Neural progenitor cell (in vitro differentiated cells): ENCODE results near the gene ATL3. TPM values are rescaled to one million over a fixed set of nuclear protein-coding genes. Genes with fewer than 3 reads are reported as not detected.

Source experiments
- DNase-seq: peaks from one replicate; pipeline ENCODE4 v3.0.0-alpha.2; 2016; ENCODE audit warnings: low spot score
- H2AFZ ChIP-seq: fragments of 200-600 bp; sonication (generic); replicated peaks from 2 replicates; pipeline ENCODE4 v1.6.1; 2016; ENCODE audit warnings: antibody characterized with exemption
- H3F3A ChIP-seq: fragments of 200-600 bp; sonication (generic); 2 replicates; pipeline ENCODE4 v1.6.1; 2016; ENCODE audit warnings: antibody characterized with exemption, low read depth
- H3K27ac ChIP-seq: fragments of 200-600 bp; sonication (generic); 2 replicates; pipeline ENCODE4 v1.5.1; 2016; ENCODE audit warnings: mild to moderate bottlenecking
- H3K27me3 ChIP-seq: fragments of 200-600 bp; sonication (generic); 2 replicates; pipeline ENCODE4 v1.6.1; 2016; ENCODE audit warnings: mild to moderate bottlenecking, moderate library complexity
- H3K36me3 ChIP-seq: fragments of 200-600 bp; sonication (generic); 2 replicates; pipeline ENCODE4 v1.5.1; 2016
- H3K4me1 ChIP-seq: fragments of 200-600 bp; sonication (generic); 2 replicates; pipeline ENCODE4 v1.6.1; 2016; ENCODE audit warnings: mixed run types
- H3K4me2 ChIP-seq: fragments of 200-600 bp; sonication (generic); 2 replicates; pipeline ENCODE4 v1.6.1; 2016
- H3K4me3 ChIP-seq: fragments of 200-600 bp; sonication (generic); 2 replicates; pipeline ENCODE4 v1.5.1; 2016
- H3K79me2 ChIP-seq: fragments of 200-600 bp; sonication (generic); 2 replicates; pipeline ENCODE4 v1.6.1; 2016; ENCODE audit warnings: low read depth
- H3K9ac ChIP-seq: fragments of 200-600 bp; sonication (generic); 2 replicates; pipeline ENCODE4 v1.6.1; 2016
- H3K9me3 ChIP-seq: fragments of 200-600 bp; sonication (generic); 2 replicates; pipeline ENCODE4 v1.5.1; 2016; ENCODE audit warnings: low read depth
- H4K20me1 ChIP-seq: fragments of 200-600 bp; sonication (generic); 2 replicates; pipeline ENCODE4 v1.6.1; 2016; ENCODE audit warnings: low read depth
- H3K27ac Mint-ChIP-seq: 3 replicates; pipeline ENCODE4 v1.8.0; 2021; ENCODE audit warnings: mixed read lengths
- H3K27me3 Mint-ChIP-seq: 2 replicates; pipeline ENCODE4 v1.8.0; 2022; ENCODE audit warnings: low read depth, mild to moderate bottlenecking, inconsistent platforms, moderate library complexity, mixed read lengths; ENCODE audit not compliant: insufficient read depth
- H3K36me3 Mint-ChIP-seq: 3 replicates; pipeline ENCODE4 v1.8.0; 2021; ENCODE audit warnings: mixed read lengths
- H3K4me1 Mint-ChIP-seq: 3 replicates; pipeline ENCODE4 v1.8.0; 2021; ENCODE audit warnings: mixed read lengths
- H3K4me3 Mint-ChIP-seq: 3 replicates; pipeline ENCODE4 v1.8.0; 2021; ENCODE audit warnings: mild to moderate bottlenecking, moderate library complexity, mixed read lengths
- H3K9me3 Mint-ChIP-seq: 3 replicates; pipeline ENCODE4 v1.8.0; 2020; ENCODE audit warnings: mixed read lengths
- EZH2 ChIP-seq: fragments of 200-600 bp; sonication (generic); IDR thresholded peaks from 2 replicates; pipeline ENCODE4 v1.6.1; 2017; ENCODE audit warnings: antibody characterized with exemption, mild to moderate bottlenecking, moderate library complexity
- EZH2phosphoT487 ChIP-seq: fragments of 200-600 bp; sonication (generic); IDR thresholded peaks from 2 replicates; pipeline ENCODE4 v1.6.1; 2017; ENCODE audit warnings: antibody characterized with exemption
- total RNA-seq: library from RNA; depleted of rRNA; stranded (reverse); fragments of >200 nt; gene quantifications from 2 replicates; pipeline ENCODE4 v1.2.3, GENCODE V29; 2015; ENCODE audit warnings: low replicate concordance
- TF ChIP-seq, protein P1 (sequence below): fragments of 200-600 bp; sonication (generic); IDR thresholded peaks from 2 replicates; pipeline ENCODE4 v1.5.1; 2017; ENCODE audit warnings: antibody characterized with exemption, mild to moderate bottlenecking

ATL3 gene
- total RNA-seq, 1 donor from 2014 or later, result 19.5 TPM

DNA sequence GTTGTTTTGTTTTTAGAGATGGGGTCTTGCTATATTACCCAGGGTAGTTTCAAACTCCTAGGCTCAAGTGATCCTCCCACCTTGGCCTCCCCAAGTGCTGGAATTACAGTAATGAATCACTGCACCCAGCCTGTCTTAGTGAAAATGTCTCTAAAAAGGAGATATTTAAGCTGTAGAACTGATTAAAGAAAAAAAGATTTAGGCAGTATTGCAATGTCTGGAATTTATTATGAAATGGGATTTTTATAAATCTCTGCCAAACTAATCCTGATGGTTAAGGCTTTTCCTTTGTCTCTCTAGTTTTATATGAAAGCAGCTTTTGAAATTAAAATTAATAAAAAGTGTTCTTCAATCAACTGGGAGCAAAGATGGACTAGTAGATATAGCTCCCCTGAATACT, 59.0 kb downstream of the ATL3 start:
- Histone ChIP-seq H3K4me2 (no peak overlapping the region), H3K9ac (no peak overlapping the region), H3K4me3 (no peak overlapping the region), H3K27ac (no peak overlapping the region), H3F3A (peaks cover 35% of the 10 kb centered on the region), H3K9me3 (no peaks in the 10 kb centered on the region), H2AFZ (no peak overlapping the region), H3K4me1 (peaks cover 12% of the 10 kb centered on the region), H3K36me3 (no peaks in the 10 kb centered on the region), H3K79me2 (no peaks in the 10 kb centered on the region), H4K20me1 (no peaks in the 10 kb centered on the region), H3K27me3 (peaks cover 38% of the 10 kb centered on the region)
- no peak overlapping the region for H3K27ac Mint-ChIP-seq
- no peak overlapping the region for H3K4me3 Mint-ChIP-seq
- no peak for DNase-seq
- H3K4me1 Mint-ChIP-seq, result peaks cover 20% of the 10 kb centered on the region
- TF ChIP-seq, protein P1, sequence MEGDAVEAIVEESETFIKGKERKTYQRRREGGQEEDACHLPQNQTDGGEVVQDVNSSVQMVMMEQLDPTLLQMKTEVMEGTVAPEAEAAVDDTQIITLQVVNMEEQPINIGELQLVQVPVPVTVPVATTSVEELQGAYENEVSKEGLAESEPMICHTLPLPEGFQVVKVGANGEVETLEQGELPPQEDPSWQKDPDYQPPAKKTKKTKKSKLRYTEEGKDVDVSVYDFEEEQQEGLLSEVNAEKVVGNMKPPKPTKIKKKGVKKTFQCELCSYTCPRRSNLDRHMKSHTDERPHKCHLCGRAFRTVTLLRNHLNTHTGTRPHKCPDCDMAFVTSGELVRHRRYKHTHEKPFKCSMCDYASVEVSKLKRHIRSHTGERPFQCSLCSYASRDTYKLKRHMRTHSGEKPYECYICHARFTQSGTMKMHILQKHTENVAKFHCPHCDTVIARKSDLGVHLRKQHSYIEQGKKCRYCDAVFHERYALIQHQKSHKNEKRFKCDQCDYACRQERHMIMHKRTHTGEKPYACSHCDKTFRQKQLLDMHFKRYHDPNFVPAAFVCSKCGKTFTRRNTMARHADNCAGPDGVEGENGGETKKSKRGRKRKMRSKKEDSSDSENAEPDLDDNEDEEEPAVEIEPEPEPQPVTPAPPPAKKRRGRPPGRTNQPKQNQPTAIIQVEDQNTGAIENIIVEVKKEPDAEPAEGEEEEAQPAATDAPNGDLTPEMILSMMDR, result no peak
- TF ChIP-seq EZH2 (no peak), EZH2phosphoT487 (no peak)
- H3K36me3 Mint-ChIP-seq, result no peaks in the 10 kb centered on the region
- H3K27me3 Mint-ChIP-seq, result peaks cover 30% of the 10 kb centered on the region
- H3K9me3 Mint-ChIP-seq, result no peaks in the 10 kb centered on the region

DNA sequence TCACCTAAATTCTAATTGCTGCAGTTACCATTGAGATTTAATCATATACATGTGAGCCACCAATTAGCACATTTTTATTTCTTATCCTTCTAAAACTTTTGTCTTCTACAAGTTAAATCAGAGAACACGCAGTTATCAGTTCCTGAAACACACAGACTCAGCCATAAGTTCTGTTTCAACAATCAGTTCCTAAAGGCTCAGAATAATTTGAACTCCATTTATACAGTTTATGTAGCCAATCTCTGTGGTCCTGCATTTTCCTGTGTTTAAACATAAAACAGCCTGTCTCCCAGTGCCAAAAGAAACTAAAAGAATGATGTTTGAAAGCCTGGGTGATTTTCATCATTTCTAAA, 59.8 kb downstream of the ATL3 start:
- H3K4me1 ChIP-seq, result peaks cover 12% of the 10 kb centered on the region
- H3K27ac Mint-ChIP-seq, result peak overlapping the region; percentile 9
- H3K27me3 Mint-ChIP-seq, result peaks cover 32% of the 10 kb centered on the region
- no peaks in the 10 kb centered on the region for H3K36me3 ChIP-seq
- H3K9me3 Mint-ChIP-seq, result no peaks in the 10 kb centered on the region
- no peaks in the 10 kb centered on the region for H3K36me3 Mint-ChIP-seq
- H3K4me3 ChIP-seq, result no peak overlapping the region
- TF ChIP-seq, protein P1, result no peak
- TF ChIP-seq EZH2, result peak; percentile 8
- TF ChIP-seq EZH2phosphoT487, result no peak
- H3K9me3 ChIP-seq, result no peaks in the 10 kb centered on the region
- peaks cover 35% of the 10 kb centered on the region for H3F3A ChIP-seq
- DNase-seq, result no peak
- H3K4me2 ChIP-seq, result peak overlapping the region; percentile 46
- H3K27me3 ChIP-seq, result peaks cover 38% of the 10 kb centered on the region
- H2AFZ ChIP-seq, result no peak overlapping the region
- no peak overlapping the region for H3K4me3 Mint-ChIP-seq
- H3K4me1 Mint-ChIP-seq, result peaks cover 23% of the 10 kb centered on the region
- no peak overlapping the region for H3K27ac ChIP-seq
- no peaks in the 10 kb centered on the region for H3K79me2 ChIP-seq
- no peak overlapping the region for H3K9ac ChIP-seq
- H4K20me1 ChIP-seq, result no peaks in the 10 kb centered on the region

DNA sequence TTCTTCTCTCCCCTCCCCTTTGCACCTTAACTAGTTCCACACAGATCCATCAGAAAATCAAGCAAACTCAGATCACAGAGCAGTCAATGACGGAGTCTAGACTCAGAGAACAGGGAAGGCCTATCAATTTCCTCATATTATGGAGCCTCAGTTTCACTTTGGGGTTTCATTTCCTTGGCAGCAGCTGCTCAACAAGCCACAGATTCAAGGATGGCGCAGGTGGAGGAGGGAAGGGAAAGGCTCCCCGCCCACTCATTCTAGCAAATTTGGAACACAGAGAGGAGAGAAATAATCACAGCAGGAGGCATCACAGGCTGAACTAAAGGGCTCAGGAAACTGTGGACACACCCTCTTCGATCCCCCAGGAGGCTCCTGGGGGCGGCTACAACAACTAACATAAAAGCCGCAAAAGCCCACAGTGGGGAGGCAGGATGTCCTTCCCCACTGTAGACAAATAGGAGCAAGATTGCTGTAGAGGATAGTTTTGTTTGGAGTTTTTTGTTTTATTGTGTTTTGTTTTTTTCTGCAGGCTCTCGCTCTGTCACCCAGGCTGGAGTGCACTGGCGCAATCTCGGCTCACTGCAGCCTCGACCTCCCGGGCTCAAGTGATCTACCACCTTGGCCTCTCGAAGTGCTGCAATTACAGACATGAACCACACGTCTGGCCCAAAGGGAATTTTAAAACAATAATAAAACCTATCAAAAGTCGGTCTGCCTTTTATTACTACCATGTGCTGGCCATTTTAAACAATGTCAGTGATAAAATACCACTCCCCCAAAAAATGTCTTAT, 60.4 kb downstream of the ATL3 start:
- H3K4me3 ChIP-seq, result no peak overlapping the region
- H2AFZ ChIP-seq, result no peak overlapping the region

More for the DNA sequence above, 60.4 kb downstream of the ATL3 start:
- no peaks in the 10 kb centered on the region for H3K9me3 Mint-ChIP-seq
- H3F3A ChIP-seq, result peaks cover 35% of the 10 kb centered on the region
- peak overlapping the region; percentile 9 for H3K27ac Mint-ChIP-seq
- H3K36me3 ChIP-seq, result no peaks in the 10 kb centered on the region
- H3K9me3 ChIP-seq, result no peaks in the 10 kb centered on the region
- no peaks in the 10 kb centered on the region for H4K20me1 ChIP-seq
- no peaks in the 10 kb centered on the region for H3K36me3 Mint-ChIP-seq
- peak; percentile 65 for DNase-seq
- H3K27me3 Mint-ChIP-seq, result peaks cover 29% of the 10 kb centered on the region
- H3K4me2 ChIP-seq, result peak overlapping the region; percentile 46
- TF ChIP-seq EZH2phosphoT487, result no peak
- TF ChIP-seq, protein P1, result peak; percentile 18
- peak; percentile 56 for TF ChIP-seq EZH2
- peaks cover 38% of the 10 kb centered on the region for H3K27me3 ChIP-seq
- H3K4me1 ChIP-seq, result peaks cover 12% of the 10 kb centered on the region
- no peak overlapping the region for H3K27ac ChIP-seq
- H3K79me2 ChIP-seq, result no peaks in the 10 kb centered on the region
- peaks cover 23% of the 10 kb centered on the region for H3K4me1 Mint-ChIP-seq
- no peak overlapping the region for H3K9ac ChIP-seq
- no peak overlapping the region for H3K4me3 Mint-ChIP-seq
